Hepatocyte (in vitro differentiated cells): Measurements from ENCODE around the gene PTAR1. TPM values are rescaled to one million over a fixed set of nuclear protein-coding genes. Genes with fewer than 3 reads are reported as not detected.

Experiments
- DNase-seq: peaks from one replicate; pipeline ENCODE4 v3.0.0-alpha.2; 2016; ENCODE audit warnings: low spot score
- H2AFZ ChIP-seq: fragments of 200-600 bp; sonication (generic); 2 replicates; pipeline ENCODE4 v1.6.0; 2016; ENCODE audit warnings: antibody characterized with exemption, mild to moderate bottlenecking
- H3K27ac ChIP-seq: fragments of 200-600 bp; sonication (generic); 2 replicates; pipeline ENCODE4 v1.5.1; 2016; ENCODE audit warnings: mild to moderate bottlenecking
- H3K27me3 ChIP-seq: fragments of 200-600 bp; sonication (generic); 2 replicates; pipeline ENCODE4 v1.6.1; 2016
- H3K36me3 ChIP-seq: fragments of 200-600 bp; sonication (generic); replicated peaks from 2 replicates; pipeline ENCODE4 v1.5.1; 2016; ENCODE audit warnings: low read depth; ENCODE audit not compliant: insufficient read depth
- H3K4me1 ChIP-seq: fragments of 200-600 bp; sonication (generic); 2 replicates; pipeline ENCODE4 v1.5.1; 2016; ENCODE audit warnings: mild to moderate bottlenecking, moderate library complexity; ENCODE audit not compliant: insufficient read depth
- H3K4me2 ChIP-seq: fragments of 200-600 bp; sonication (generic); 2 replicates; pipeline ENCODE4 v1.6.0; 2016
- H3K4me3 ChIP-seq: fragments of 200-600 bp; sonication (generic); 2 replicates; pipeline ENCODE4 v1.5.1; 2016; ENCODE audit warnings: mild to moderate bottlenecking
- H3K79me2 ChIP-seq: fragments of 200-600 bp; sonication (generic); 2 replicates; pipeline ENCODE4 v1.6.0; 2017; ENCODE audit warnings: mild to moderate bottlenecking
- H3K9me2 ChIP-seq: fragments of 200-600 bp; sonication (generic); replicated peaks from 2 replicates; pipeline ENCODE4 v1.6.0; 2017; ENCODE audit warnings: mild to moderate bottlenecking; ENCODE audit not compliant: insufficient read depth
- H3K9me3 ChIP-seq: fragments of 200-600 bp; sonication (generic); 2 replicates; pipeline ENCODE4 v1.5.1; 2016; ENCODE audit warnings: low read depth, mild to moderate bottlenecking
- H4K20me1 ChIP-seq: fragments of 200-600 bp; sonication (generic); 2 replicates; pipeline ENCODE4 v1.6.0; 2016; ENCODE audit warnings: mild to moderate bottlenecking; ENCODE audit not compliant: insufficient read depth, poor library complexity, severe bottlenecking
- CTCF ChIP-seq: fragments of 200-600 bp; sonication (generic); IDR thresholded peaks from 2 replicates; pipeline ENCODE4 v1.5.1; 2016; ENCODE audit warnings: antibody characterized with exemption, mild to moderate bottlenecking; ENCODE audit not compliant: poor library complexity
- EZH2 ChIP-seq: fragments of 200-600 bp; sonication (generic); IDR thresholded peaks from 2 replicates; pipeline ENCODE4 v1.6.1; 2016; ENCODE audit warnings: antibody characterized with exemption, mild to moderate bottlenecking, borderline replicate concordance
- EZH2phosphoT487 ChIP-seq: fragments of 200-600 bp; sonication (generic); IDR thresholded peaks from one replicate; pipeline ENCODE4 v1.6.1; 2018; ENCODE audit warnings: antibody characterized with exemption, mild to moderate bottlenecking, low read depth, moderate library complexity; ENCODE audit not compliant: unreplicated experiment, severe bottlenecking
- WGBS: methylation state at CpG from one replicate; pipeline ENCODE4 v1.1.6; 2016; ENCODE audit warnings: low lambda C conversion rate; ENCODE audit errors: missing lambda C conversion rate; 5-methylcytosine and 5-hydroxymethylcytosine counted together
- polyA plus RNA-seq: library from polyadenylated mRNA; unstranded; fragments of >200 nt; fragmentation: Nextera tagmentation; extraction: Ambion mirVana; gene quantifications from 2 replicates; pipeline ENCODE4 v1.2.1, GENCODE V29; 2016
- total RNA-seq: library from RNA; depleted of rRNA; stranded (reverse); fragments of >200 nt; gene quantifications from 2 replicates; pipeline ENCODE4 v1.2.3, GENCODE V29; 2014

The PTAR1 gene
- 69.7 and 75.1 TPM in 2 replicates for total RNA-seq
- polyA plus RNA-seq = 10.8 and 13.4 TPM in 2 replicates

- peaks cover 45% of the 10 kb centered on the region for H3K79me2 ChIP-seq
- DNase-seq = peak; percentile 97
- H3K27me3 ChIP-seq = no peaks in the 10 kb centered on the region
- TF ChIP-seq CTCF (no peak), EZH2phosphoT487 (no peak), EZH2 (no peak)
- H3K4me2 ChIP-seq = peak within 1 kb of the TSS; percentile 85
- peak within 1 kb of the TSS; percentile 85 for H2AFZ ChIP-seq
- peaks cover 21% of the 10 kb centered on the region for H3K4me1 ChIP-seq
- H3K27ac ChIP-seq = peak within 1 kb of the TSS; percentile 96
- peak within 1 kb of the TSS; percentile 73 for H3K4me3 ChIP-seq
- no peaks in the 10 kb centered on the region for H3K36me3 ChIP-seq
- H3K9me3 ChIP-seq = no peaks in the 10 kb centered on the region
- H4K20me1 ChIP-seq = no peaks in the 10 kb centered on the region
- H3K9me2 ChIP-seq = no peaks in the 10 kb centered on the region
- WGBS = under 1% methylated on average over 72 of the region's 98 CpGs
Measured at GRCh38 chr9:69759421-69760277, at the start of gene PTAR1. Gene PTAR1 (minus strand): TSS chr9:69760011. CDS start chr9:69759938, 73 bp downstream.

- TF ChIP-seq EZH2 = no peak
- TF ChIP-seq EZH2phosphoT487 = no peak
- TF ChIP-seq CTCF = peak; percentile 13
Measured at GRCh38 chr9:69809304-69809863, 49.6 kb upstream of the PTAR1 start.

GRCh38 chr9:69806627-69807026 is 46.8 kb upstream of the PTAR1 start:
- H3K9me2 ChIP-seq = no peaks in the 10 kb centered on the region
- no peaks in the 10 kb centered on the region for H3K79me2 ChIP-seq
- H3K27me3 ChIP-seq = no peaks in the 10 kb centered on the region
- H2AFZ ChIP-seq = no peak overlapping the region
- peaks cover 4% of the 10 kb centered on the region for H3K4me1 ChIP-seq
- no peaks in the 10 kb centered on the region for H4K20me1 ChIP-seq
- WGBS = 67% methylated on average over 6 of the region's 6 CpGs
- no peak overlapping the region for H3K4me2 ChIP-seq
- H3K36me3 ChIP-seq = no peaks in the 10 kb centered on the region
- DNase-seq = no peak
- H3K9me3 ChIP-seq = no peaks in the 10 kb centered on the region
- H3K27ac ChIP-seq = peak overlapping the region; percentile 24
- H3K4me3 ChIP-seq = no peak overlapping the region
- TF ChIP-seq CTCF (no peak), EZH2 (no peak), EZH2phosphoT487 (no peak)

More at GRCh38 chr9:69809304-69809863, 49.6 kb upstream of the PTAR1 start:
- H3K4me2 ChIP-seq = no peak overlapping the region
- H2AFZ ChIP-seq = no peak overlapping the region
- H3K27me3 ChIP-seq = no peaks in the 10 kb centered on the region
- no peaks in the 10 kb centered on the region for H4K20me1 ChIP-seq
- H3K9me3 ChIP-seq = no peaks in the 10 kb centered on the region
- WGBS = 74% methylated on average over 8 of the region's 8 CpGs
- no peaks in the 10 kb centered on the region for H3K79me2 ChIP-seq
- no peak overlapping the region for H3K4me3 ChIP-seq
- H3K4me1 ChIP-seq = peaks cover 4% of the 10 kb centered on the region
- no peaks in the 10 kb centered on the region for H3K36me3 ChIP-seq
- H3K9me2 ChIP-seq = no peaks in the 10 kb centered on the region
- DNase-seq = no peak
- H3K27ac ChIP-seq = no peak overlapping the region
